GM19099 (cell line): ENCODE data around the gene ARID2.

Experiments
- POLR2A ChIP-seq: IDR thresholded peaks from 3 replicates; pipeline ENCODE4 v1.6.1; 2011; ENCODE audit warnings: low read depth; ENCODE audit not compliant: insufficient read length; ENCODE audit errors: extremely low read depth

ARID2 gene

GRCh38 chr12:45708363-45708762, 21.1 kb upstream of the ARID2 start:
- no peak for TF ChIP-seq POLR2A

GRCh38 chr12:45708901-45709300, 20.6 kb upstream of the ARID2 start:
- TF ChIP-seq POLR2A, result no peak

GRCh38 chr12:45712319-45712718, 17.2 kb upstream of the ARID2 start:
- no peak for TF ChIP-seq POLR2A

- TF ChIP-seq POLR2A, result no peak
Observed at GRCh38 chr12:45713078-45713477, 16.4 kb upstream of the ARID2 start.

GRCh38 chr12:45718306-45718705, 11.2 kb upstream of the ARID2 start:
- TF ChIP-seq POLR2A, result no peak

- no peak for TF ChIP-seq POLR2A
Observed at GRCh38 chr12:45720069-45720468, 9.4 kb upstream of the ARID2 start.

- no peak for TF ChIP-seq POLR2A
Observed at GRCh38 chr12:45721369-45721768, 8.1 kb upstream of the ARID2 start.

- TF ChIP-seq POLR2A, result no peak
Observed at GRCh38 chr12:45721954-45722353, 7.6 kb upstream of the ARID2 start.

GRCh38 chr12:45725631-45726602, 3.6 kb upstream of the ARID2 start:
- TF ChIP-seq POLR2A, result no peak

- TF ChIP-seq POLR2A, result no peak
Observed at GRCh38 chr12:45726603-45727300, 2.8 kb upstream of the ARID2 start.

GRCh38 chr12:45727301-45727979, 2.1 kb upstream of the ARID2 start:
- peak; percentile 88 for TF ChIP-seq POLR2A

- TF ChIP-seq POLR2A, result no peak
Observed at GRCh38 chr12:45727980-45728629, 1.4 kb upstream of the ARID2 start.

- peak; percentile 90 for TF ChIP-seq POLR2A
Observed at GRCh38 chr12:45728630-45729232, 775 bp upstream of the ARID2 start.

- TF ChIP-seq POLR2A, result no peak
Observed at GRCh38 chr12:45730084-45730347, 510 bp downstream of the ARID2 start.

GRCh38 chr12:45730348-45731189, 1.1 kb downstream of the ARID2 start:
- TF ChIP-seq POLR2A, result peak; percentile 17
